Suppressor macrophage treated with lipopolysaccharide for 4 hours (primary cell): ENCODE data around the gene FTMT.
"Not testable (repeated sequence)": the region's sequence is repeated elsewhere in the genome, so short reads cannot be mapped to it uniquely, and the experiment has no call there.

Experiments
- DNase-seq: peaks from one replicate; pipeline ENCODE4 v3.0.0-alpha.2; 2020

FTMT gene

GRCh38 chr5:121851643-121852574 is at the start of gene FTMT:
Gene FTMT (plus strand): TSS chr5:121851882. CDS start chr5:121851964, 82 bp downstream.
- no peak for DNase-seq

- DNase-seq = not testable (repeated sequence)
Measured at GRCh38 chr5:121805251-121805650, 46.4 kb upstream of the FTMT start.

- no peak for DNase-seq
Measured at GRCh38 chr5:121805911-121806310, 45.8 kb upstream of the FTMT start.

- no peak for DNase-seq
Measured at GRCh38 chr5:121816164-121816563, 35.5 kb upstream of the FTMT start.

GRCh38 chr5:121819682-121820261 is 31.9 kb upstream of the FTMT start:
- DNase-seq = no peak

GRCh38 chr5:121833617-121834016 is 18.1 kb upstream of the FTMT start:
- DNase-seq = no peak

GRCh38 chr5:121834021-121834420 is 17.7 kb upstream of the FTMT start:
- DNase-seq = no peak

- DNase-seq = no peak
Measured at GRCh38 chr5:121841892-121842291, 9.8 kb upstream of the FTMT start.

- no peak for DNase-seq
Measured at GRCh38 chr5:121850272-121850671, 1.4 kb upstream of the FTMT start.

- no peak for DNase-seq
Measured at GRCh38 chr5:121853850-121854249, 2.2 kb downstream of the FTMT start.

GRCh38 chr5:121862801-121863200 is 11.1 kb downstream of the FTMT start:
- no peak for DNase-seq

- no peak for DNase-seq
Measured at GRCh38 chr5:121863753-121864285, 12.1 kb downstream of the FTMT start.

GRCh38 chr5:121867403-121867802 is 15.7 kb downstream of the FTMT start:
- no peak for DNase-seq

GRCh38 chr5:121870489-121870888 is 18.8 kb downstream of the FTMT start:
- no peak for DNase-seq

- DNase-seq = no peak
Measured at GRCh38 chr5:121872856-121873255, 21.2 kb downstream of the FTMT start.

- DNase-seq = no peak
Measured at GRCh38 chr5:121873409-121873808, 21.7 kb downstream of the FTMT start.

- no peak for DNase-seq
Measured at GRCh38 chr5:121885630-121886029, 33.9 kb downstream of the FTMT start.

- no peak for DNase-seq
Measured at GRCh38 chr5:121887727-121888126, 36.0 kb downstream of the FTMT start.

GRCh38 chr5:121890297-121890858 is 38.7 kb downstream of the FTMT start:
- DNase-seq = no peak

- no peak for DNase-seq
Measured at GRCh38 chr5:121897341-121897740, 45.7 kb downstream of the FTMT start.

GRCh38 chr5:121899346-121899745 is 47.7 kb downstream of the FTMT start:
- no peak for DNase-seq
